Sigmoid colon (tissue), 7 donors: ENCODE results near the gene FOSL2. TPM values are rescaled to one million over a fixed set of nuclear protein-coding genes. Genes with fewer than 3 reads are reported as not detected.

ENCODE experiments used
- DNase-seq: peaks from one replicate; pipeline ENCODE4 v3.0.0-alpha.2; 2019
- H3K27ac ChIP-seq, 4 donors: fragments of 200-600 bp; sonication (generic); one replicate each; pipeline ENCODE4 v1.5.1; 2016 to 2019; ENCODE audit warnings: mild to moderate bottlenecking in 1 of 4
- H3K27me3 ChIP-seq, 3 donors: fragments of 200-600 bp; sonication (generic); one replicate each; pipeline ENCODE4 v1.5.1; 2019; ENCODE audit warnings: mild to moderate bottlenecking in 1 of 3
- H3K36me3 ChIP-seq, 4 donors: fragments of 200-600 bp; sonication (generic); one replicate each; pipeline ENCODE4 v1.5.1; 2016 to 2019
- H3K4me1 ChIP-seq, 4 donors: fragments of 200-600 bp; sonication (generic); one replicate each; pipeline ENCODE4 v1.5.1; 2017 to 2019
- H3K4me3 ChIP-seq, 4 donors: fragments of 200-600 bp; sonication (generic); one replicate each; pipeline ENCODE4 v1.5.1; 2017 to 2019; ENCODE audit warnings: mild to moderate bottlenecking in 2 of 4, moderate library complexity in 1 of 4
- H3K9me3 ChIP-seq, 4 donors: fragments of 200-600 bp in 3 of 4; sonication (generic) in 3 of 4; one replicate each; pipeline versions ENCODE4 v1.5.1 to v1.6.1; 2013 to 2019
- CTCF ChIP-seq, 4 experiments: fragments of 450-650 bp in 3 of 4; fragments of 200-600 bp in 1 of 4; IDR thresholded peaks; one replicate each; pipeline ENCODE4 v1.5.1; 2016 to 2019; ENCODE audit warnings: antibody characterized with exemption in 4 of 4, mild to moderate bottlenecking in 3 of 4, moderate library complexity in 2 of 4
- EP300 ChIP-seq, 4 donors: sonication (generic); formaldehyde crosslinking; IDR thresholded peaks; one replicate each; pipeline ENCODE4 v1.6.1; 2017; ENCODE audit warnings: antibody characterized with exemption in 4 of 4
- POLR2A ChIP-seq, 2 donors: fragments of 450-650 bp; IDR thresholded peaks; one replicate each; pipeline ENCODE4 v1.6.1; 2016; ENCODE audit warnings: antibody characterized with exemption in 2 of 2, mild to moderate bottlenecking in 2 of 2, moderate library complexity in 2 of 2
- POLR2AphosphoS5 ChIP-seq, 4 donors: sonication (generic); formaldehyde crosslinking; IDR thresholded peaks; one replicate each; pipeline ENCODE4 v1.6.1; 2017; ENCODE audit warnings: antibody characterized with exemption in 4 of 4
- WGBS, 2 donors: extraction: QIAGEN DNeasy Blood & Tissue Kit; methylation state at CpG; one replicate each; pipeline ENCODE4 v1.1.7; 2013; 5-methylcytosine and 5-hydroxymethylcytosine counted together
- intact Hi-C: fragments of 100-400 bp; cut with DNase I; formaldehyde crosslinking; loops from one replicate; pipeline ENCODE4 v1.15.1; 2023
- polyA plus RNA-seq, 3 donors: library from polyadenylated mRNA; stranded (reverse); fragments of 200-250 nt; gene quantifications; one replicate each; pipeline ENCODE4 v1.2.3, GENCODE V29; 2013
- total RNA-seq, 4 donors: library from RNA; depleted of rRNA; stranded (reverse); fragments of >200 nt; gene quantifications; one replicate each; pipeline ENCODE4 v1.1.0, GENCODE V29; 2016
- donor health status: healthy with polysubstance abuse.
- donor health status: Bipolar disorder and iron deficiency.
- donor health status: healthy.

The FOSL2 gene
- total and polyA plus RNA-seq, 7 donors = 30.0 to 208 (median 65.8) TPM

DNA sequence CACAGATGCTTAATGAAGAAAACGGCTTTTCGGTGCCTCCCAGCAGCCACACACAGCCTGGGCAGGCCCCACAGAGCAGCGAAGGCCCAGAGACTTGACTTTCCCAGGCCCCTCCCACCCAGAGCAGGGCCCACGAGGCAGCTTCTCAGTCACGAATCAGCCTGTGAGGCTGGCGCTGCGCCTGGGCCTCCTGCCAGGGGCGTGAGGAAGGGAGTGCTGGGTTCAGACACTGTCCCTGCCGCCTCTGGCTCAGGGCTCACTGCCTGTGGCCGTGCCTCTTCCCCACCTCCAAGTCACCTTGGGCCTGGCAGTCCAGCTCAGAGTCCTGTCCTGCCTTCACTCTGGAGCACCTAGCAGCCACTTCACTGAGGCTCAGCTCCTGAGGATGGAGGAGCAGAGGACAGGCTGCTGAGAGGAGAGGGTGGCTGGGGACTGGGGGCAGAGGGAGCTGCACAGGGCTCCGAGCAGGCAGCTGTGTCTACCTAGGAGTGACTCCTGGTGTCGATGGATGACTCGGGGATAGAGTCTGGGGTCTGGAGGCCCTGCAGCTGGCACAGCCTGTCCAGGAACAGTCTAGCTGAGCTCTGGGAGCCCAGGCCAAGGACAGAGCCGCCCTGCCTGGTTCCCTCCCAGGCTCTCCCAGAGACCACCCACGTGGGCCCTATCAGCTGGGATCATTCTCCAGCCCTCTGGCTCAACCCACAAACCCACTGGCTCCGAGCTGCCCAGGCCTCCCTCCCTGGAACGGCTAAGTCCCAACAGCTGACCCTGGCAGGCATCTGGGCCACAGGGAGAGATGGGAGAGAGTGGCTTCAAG lies 36.4 kb upstream of the FOSL2 start:
- H3K36me3 ChIP-seq = no peaks in the 10 kb centered on the region
- intact Hi-C loops = loop anchor here (2.0 kb wide), 1 partner anchor 30 kb away; no protein-coding TSS in a partner anchor
- TF ChIP-seq POLR2AphosphoS5 (IDR thresholded peaks at IDR 0.05) (peak; percentile 64 to 74 (median 70)), EP300 (IDR thresholded peaks at IDR 0.05) (peak in 1 of 4 donors; percentile 35), CTCF (IDR thresholded peaks at IDR 0.05) (no peak), POLR2A (IDR thresholded peaks at IDR 0.05) (no peak)
- H3K27me3 ChIP-seq = no peaks in the 10 kb centered on the region
- WGBS, 2 donors = 27 to 53% methylated on average over 17 of the region's 17 CpGs
- DNase-seq = peak; percentile 97
- peak overlapping the region; percentile 77 to 86 (median 80) for H3K27ac ChIP-seq
- H3K4me3 ChIP-seq = no peak overlapping the region
- H3K9me3 ChIP-seq = no peaks in the 10 kb centered on the region
- H3K4me1 ChIP-seq = peaks cover 0 to 39% (median 30%) of the 10 kb centered on the region in 4 donors

DNA sequence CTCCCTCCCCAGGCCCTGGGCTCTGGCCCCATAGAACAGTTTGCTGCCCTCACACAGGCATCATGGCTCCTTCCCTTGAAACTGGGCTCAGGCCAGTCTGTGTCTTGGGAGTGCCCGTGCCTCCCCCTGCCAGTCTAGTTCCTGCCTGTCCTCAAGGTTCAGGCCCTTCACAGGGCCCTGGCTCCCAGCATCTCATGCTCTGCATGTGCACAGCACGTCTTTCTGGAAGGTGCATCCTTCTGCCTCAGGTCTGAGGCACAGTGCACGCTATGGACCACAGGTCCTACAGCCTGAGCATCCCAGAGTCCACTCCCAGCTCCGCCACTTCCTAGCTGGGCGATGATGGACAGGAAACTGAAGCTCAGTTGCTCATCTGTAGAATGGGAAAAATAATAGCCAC lies 35.6 kb upstream of the FOSL2 start:
- intact Hi-C loops = loop anchor here (2.0 kb wide), 1 partner anchor 30 kb away; no protein-coding TSS in a partner anchor
- DNase-seq = no peak
- no peaks in the 10 kb centered on the region for H3K27me3 ChIP-seq
- H3K4me1 ChIP-seq = peaks cover 0 to 32% (median 26%) of the 10 kb centered on the region in 4 donors
- 93% methylated on average over 5 of the region's 5 CpGs for WGBS, 2 donors
- no peaks in the 10 kb centered on the region for H3K9me3 ChIP-seq
- H3K27ac ChIP-seq = peak overlapping the region; percentile 77 to 86 (median 80)
- no peaks in the 10 kb centered on the region for H3K36me3 ChIP-seq
- H3K4me3 ChIP-seq = no peak overlapping the region
- TF ChIP-seq EP300 (IDR thresholded peaks at IDR 0.05) = no peak
- no peak for TF ChIP-seq POLR2AphosphoS5 (IDR thresholded peaks at IDR 0.05)
- no peak for TF ChIP-seq POLR2A (IDR thresholded peaks at IDR 0.05)
- TF ChIP-seq CTCF (IDR thresholded peaks at IDR 0.05) = no peak

GRCh38 chr2:28357948-28358667 lies 34.5 kb upstream of the FOSL2 start:
- no peak for DNase-seq
- peaks cover 0 to 22% (median 20%) of the 10 kb centered on the region in 4 donors for H3K4me1 ChIP-seq
- no peak overlapping the region for H3K4me3 ChIP-seq
- H3K9me3 ChIP-seq = no peaks in the 10 kb centered on the region
- 83 to 85% methylated on average over 19 of the region's 19 CpGs for WGBS, 2 donors
- intact Hi-C loops = loop anchor here (2.0 kb wide), 1 partner anchor 29 kb away; no protein-coding TSS in a partner anchor
- H3K27ac ChIP-seq = no peak overlapping the region
- TF ChIP-seq POLR2AphosphoS5 (IDR thresholded peaks at IDR 0.05) (no peak), CTCF (IDR thresholded peaks at IDR 0.05) (no peak), POLR2A (IDR thresholded peaks at IDR 0.05) (no peak), EP300 (IDR thresholded peaks at IDR 0.05) (no peak)
- H3K27me3 ChIP-seq = no peaks in the 10 kb centered on the region
- H3K36me3 ChIP-seq = no peaks in the 10 kb centered on the region

DNA sequence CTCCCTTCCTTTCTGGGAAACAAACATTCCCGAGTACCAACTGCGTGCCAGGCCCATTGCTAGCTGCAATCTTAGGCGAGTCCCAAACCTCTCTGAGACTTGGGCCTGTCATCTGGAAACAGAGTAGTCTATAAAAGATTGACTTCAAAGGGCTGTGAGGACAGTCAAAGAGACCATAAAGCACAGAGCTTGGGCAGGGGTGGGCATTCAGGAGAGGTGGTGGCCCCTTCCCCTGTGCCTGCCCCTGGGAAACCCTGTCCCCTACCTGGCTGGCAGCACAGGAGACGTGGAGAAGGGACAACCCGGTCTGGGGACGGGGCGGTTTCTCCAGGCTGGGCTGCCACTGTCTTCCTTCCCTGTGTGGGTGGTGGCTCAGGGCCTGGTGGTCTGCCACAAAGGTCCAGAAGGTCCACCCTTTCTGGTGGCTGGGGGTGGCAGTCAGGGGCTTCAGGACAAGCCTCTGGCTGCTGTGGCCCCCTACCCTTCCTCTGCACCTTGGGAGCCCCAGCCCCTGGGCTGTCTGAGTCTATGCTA lies 33.9 kb upstream of the FOSL2 start:
- H3K4me3 ChIP-seq = no peak overlapping the region
- H3K4me1 ChIP-seq = peaks cover 0 to 22% (median 20%) of the 10 kb centered on the region in 4 donors
- H3K36me3 ChIP-seq = no peaks in the 10 kb centered on the region
- TF ChIP-seq EP300 (IDR thresholded peaks at IDR 0.05) (no peak), CTCF (IDR thresholded peaks at IDR 0.05) (no peak), POLR2A (IDR thresholded peaks at IDR 0.05) (no peak), POLR2AphosphoS5 (IDR thresholded peaks at IDR 0.05) (no peak)
- 65 to 80% methylated on average over 7 of the region's 7 CpGs for WGBS, 2 donors
- H3K27ac ChIP-seq = no peak overlapping the region
- intact Hi-C loops = no loop called here
- H3K9me3 ChIP-seq = no peaks in the 10 kb centered on the region
- H3K27me3 ChIP-seq = no peaks in the 10 kb centered on the region
- no peak for DNase-seq
